Thyroid gland (tissue), 4 donors: ENCODE measurements around the gene SLC7A10. TPM values are rescaled to one million over a fixed set of nuclear protein-coding genes. Genes with fewer than 3 reads are reported as not detected.
"Not testable (repeated sequence)": the region's sequence is repeated elsewhere in the genome, so short reads cannot be mapped to it uniquely, and the experiment has no call there.

Experiments used
- DNase-seq, 2 donors: peaks; one replicate each; pipeline ENCODE4 v3.0.0-alpha.2; 2019
- H3K27ac ChIP-seq, 3 donors: fragments of 200-600 bp; sonication (generic); 1 replicate in 2 of 3; 2 replicates in 1 of 3; pipeline ENCODE4 v1.5.1; 2016 to 2019; ENCODE audit warnings: mild to moderate bottlenecking in 1 of 3, moderate library complexity in 1 of 3
- H3K27me3 ChIP-seq: fragments of 200-600 bp; sonication (generic); one replicate; pipeline ENCODE4 v1.5.1; 2019
- H3K36me3 ChIP-seq, 2 donors: fragments of 200-600 bp; sonication (generic); one replicate each; pipeline ENCODE4 v1.5.1; 2016 to 2019
- H3K4me1 ChIP-seq, 2 donors: fragments of 200-600 bp; sonication (generic); one replicate each; pipeline ENCODE4 v1.5.1; 2017 to 2019
- H3K4me3 ChIP-seq, 3 donors: fragments of 200-600 bp; sonication (generic); replicated peaks in 1 of 3; 1 replicate in 2 of 3; 2 replicates in 1 of 3; pipeline ENCODE4 v1.5.1; 2016; ENCODE audit warnings: mild to moderate bottlenecking in 1 of 3
- H3K9me3 ChIP-seq: fragments of 200-600 bp; sonication (generic); one replicate; pipeline ENCODE4 v1.5.1; 2017
- POLR2A ChIP-seq, 2 donors: fragments of 450-650 bp; IDR thresholded peaks; one replicate each; pipeline ENCODE4 v1.6.1; 2017; ENCODE audit warnings: antibody characterized with exemption in 2 of 2, mild to moderate bottlenecking in 2 of 2, moderate library complexity in 1 of 2
- WGBS, 2 donors: methylation state at CpG; one replicate each; pipeline ENCODE4 v1.1.5; 2017; 5-methylcytosine and 5-hydroxymethylcytosine counted together
- intact Hi-C: fragments of 100-400 bp; cut with DNase I; formaldehyde crosslinking; loops from one replicate; pipeline ENCODE4 v1.15.1; 2023
- total RNA-seq, 4 donors: library from RNA; depleted of rRNA; stranded (reverse); fragments of >200 nt; gene quantifications; one replicate each; pipeline ENCODE4 v1.2.3, GENCODE V29; 2016
- TF ChIP-seq, protein P1 (sequence below), 6 experiments: fragments of 200-600 bp in 3 of 6; fragments of 450-650 bp in 3 of 6; sonication (generic) in 3 of 6; IDR thresholded peaks; one replicate each; pipeline ENCODE4 v1.5.1; 2016 to 2019; ENCODE audit warnings: antibody characterized with exemption in 6 of 6, mild to moderate bottlenecking in 2 of 6, inconsistent platforms in 1 of 6, moderate library complexity in 1 of 6

SLC7A10 gene
- total RNA-seq, 4 donors from 2014 or later: 0.29 to 2.7 (median 0.78) TPM

DNA sequence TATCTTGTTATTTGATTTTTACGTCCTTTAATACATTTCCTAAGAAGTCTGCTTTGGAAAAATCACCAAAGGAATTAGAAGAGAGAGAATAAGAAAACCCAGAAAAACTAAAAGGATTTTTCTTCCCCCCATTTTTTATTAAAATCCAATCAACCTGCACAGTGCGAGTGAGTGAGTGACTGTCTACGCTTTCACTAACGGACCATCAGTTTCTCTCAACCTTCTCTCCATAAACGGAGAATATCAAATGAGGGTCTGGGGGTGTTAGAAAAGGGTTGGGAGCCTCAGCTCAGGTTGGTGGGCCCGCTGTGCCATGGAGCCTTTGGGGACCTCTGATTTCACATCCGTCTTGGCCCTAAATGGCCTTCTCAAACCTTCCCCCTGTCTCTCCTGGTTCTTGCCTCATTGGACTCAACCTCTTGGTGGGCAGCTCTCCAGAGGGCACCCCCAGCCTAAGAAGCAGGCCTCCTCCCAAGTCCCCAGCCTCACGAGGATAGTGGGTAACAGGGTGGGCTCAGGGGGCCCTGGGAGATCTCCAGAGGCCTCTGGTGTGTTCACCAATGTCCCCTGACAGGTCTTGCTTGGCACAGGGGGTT is 32.3 kb downstream of the SLC7A10 start:
- H3K9me3 ChIP-seq: no peaks in the 10 kb centered on the region
- intact Hi-C loops: no loop called here
- TF ChIP-seq POLR2A (IDR thresholded peaks at IDR 0.05): no peak
- TF ChIP-seq, protein P1, sequence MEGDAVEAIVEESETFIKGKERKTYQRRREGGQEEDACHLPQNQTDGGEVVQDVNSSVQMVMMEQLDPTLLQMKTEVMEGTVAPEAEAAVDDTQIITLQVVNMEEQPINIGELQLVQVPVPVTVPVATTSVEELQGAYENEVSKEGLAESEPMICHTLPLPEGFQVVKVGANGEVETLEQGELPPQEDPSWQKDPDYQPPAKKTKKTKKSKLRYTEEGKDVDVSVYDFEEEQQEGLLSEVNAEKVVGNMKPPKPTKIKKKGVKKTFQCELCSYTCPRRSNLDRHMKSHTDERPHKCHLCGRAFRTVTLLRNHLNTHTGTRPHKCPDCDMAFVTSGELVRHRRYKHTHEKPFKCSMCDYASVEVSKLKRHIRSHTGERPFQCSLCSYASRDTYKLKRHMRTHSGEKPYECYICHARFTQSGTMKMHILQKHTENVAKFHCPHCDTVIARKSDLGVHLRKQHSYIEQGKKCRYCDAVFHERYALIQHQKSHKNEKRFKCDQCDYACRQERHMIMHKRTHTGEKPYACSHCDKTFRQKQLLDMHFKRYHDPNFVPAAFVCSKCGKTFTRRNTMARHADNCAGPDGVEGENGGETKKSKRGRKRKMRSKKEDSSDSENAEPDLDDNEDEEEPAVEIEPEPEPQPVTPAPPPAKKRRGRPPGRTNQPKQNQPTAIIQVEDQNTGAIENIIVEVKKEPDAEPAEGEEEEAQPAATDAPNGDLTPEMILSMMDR (IDR thresholded peaks at IDR 0.05): no peak
- no peak overlapping the region for H3K27ac ChIP-seq
- peaks cover 8% of the 10 kb centered on the region in 2 donors for H3K4me1 ChIP-seq
- 86 to 87% methylated on average over 8 of the region's 8 CpGs for WGBS, 2 donors
- no peaks in the 10 kb centered on the region for H3K27me3 ChIP-seq
- no peaks in the 10 kb centered on the region for H3K36me3 ChIP-seq
- no peak for DNase-seq
- no peak overlapping the region for H3K4me3 ChIP-seq

DNA sequence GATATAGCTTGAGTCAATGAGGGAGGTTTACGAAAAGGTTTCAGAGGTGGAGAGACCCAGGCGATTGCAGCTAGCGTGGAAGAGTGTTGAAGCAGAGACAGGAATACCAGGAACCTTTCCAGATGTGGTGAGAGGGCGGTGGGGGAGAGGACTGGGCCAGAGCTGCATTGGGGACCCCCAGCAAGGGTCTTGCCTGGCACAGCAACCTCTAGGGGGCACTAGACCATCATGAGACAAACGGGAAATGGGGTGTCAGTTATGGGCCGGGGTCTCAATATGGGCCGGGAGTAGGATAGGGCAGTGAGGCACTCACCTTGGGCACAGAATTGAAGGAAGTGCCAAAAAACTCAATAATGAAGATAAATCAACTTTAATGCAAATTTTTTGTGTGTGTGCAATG is 33.6 kb downstream of the SLC7A10 start:
- no peak for TF ChIP-seq POLR2A (IDR thresholded peaks at IDR 0.05)
- TF ChIP-seq, protein P1 (IDR thresholded peaks at IDR 0.05): peak in 1 of 6 experiments; percentile 11
- H3K4me1 ChIP-seq: peaks cover 12 to 16% of the 10 kb centered on the region in 2 donors
- H3K4me3 ChIP-seq: no peak overlapping the region
- H3K9me3 ChIP-seq: no peaks in the 10 kb centered on the region
- H3K27ac ChIP-seq: no peak overlapping the region
- H3K36me3 ChIP-seq: no peaks in the 10 kb centered on the region
- WGBS, 2 donors: 75 to 79% methylated on average over 7 of the region's 7 CpGs
- no peaks in the 10 kb centered on the region for H3K27me3 ChIP-seq
- DNase-seq: no peak
- intact Hi-C loops: no loop called here

DNA sequence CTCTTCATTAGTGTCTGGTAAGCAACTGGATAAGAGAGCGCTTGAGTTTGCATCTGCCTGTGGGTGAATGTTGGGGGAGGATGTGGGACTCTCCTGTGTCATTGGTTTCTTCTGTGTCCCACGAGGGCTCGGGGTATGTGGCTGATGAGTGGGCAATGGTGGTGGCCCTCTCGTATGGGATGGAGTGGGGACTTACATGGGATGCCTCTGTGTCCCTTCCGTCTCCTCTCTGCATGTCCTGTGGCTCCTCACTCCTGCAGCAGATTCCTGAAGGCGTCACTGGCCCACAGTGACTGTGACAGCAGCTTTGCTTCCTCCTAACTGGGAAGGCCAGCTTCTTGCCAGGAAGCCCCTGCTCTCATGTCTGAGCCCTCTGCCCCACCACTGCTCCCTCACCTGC is 34.1 kb downstream of the SLC7A10 start:
- DNase-seq: no peak
- Histone ChIP-seq H3K9me3 (no peaks in the 10 kb centered on the region), H3K36me3 (no peaks in the 10 kb centered on the region), H3K27me3 (no peaks in the 10 kb centered on the region), H3K4me1 (peaks cover 17 to 21% of the 10 kb centered on the region in 2 donors), H3K4me3 (no peak overlapping the region), H3K27ac (no peak overlapping the region)
- WGBS, 2 donors: 87 to 90% methylated on average over 6 of the region's 6 CpGs
- intact Hi-C loops: no loop called here
- TF ChIP-seq, protein P1 (IDR thresholded peaks at IDR 0.05): no peak
- no peak for TF ChIP-seq POLR2A (IDR thresholded peaks at IDR 0.05)

DNA sequence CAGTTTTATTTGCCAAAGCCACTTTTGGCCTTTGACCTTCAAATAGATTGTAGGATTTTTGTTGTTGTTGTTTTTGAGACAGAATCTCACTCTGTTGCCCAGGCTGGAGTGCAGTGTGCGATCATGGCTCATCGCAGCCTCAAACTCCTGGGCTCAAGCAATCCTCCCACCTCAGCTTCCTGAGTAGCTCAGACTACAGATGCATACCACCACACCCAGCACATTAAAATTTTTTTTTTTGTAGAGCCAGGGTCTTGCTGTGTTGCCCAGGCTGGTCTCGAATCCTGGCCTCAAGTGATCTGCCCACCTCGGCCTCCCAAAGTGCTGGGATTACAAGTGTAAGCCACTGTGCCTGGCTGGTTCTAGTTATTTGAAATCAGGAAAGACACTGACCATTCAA is 34.6 kb downstream of the SLC7A10 start:
- WGBS, 2 donors: 91 to 95% methylated on average over 4 of the region's 4 CpGs
- H3K36me3 ChIP-seq, H3K27ac ChIP-seq, DNase-seq, H3K27me3 ChIP-seq, H3K9me3 ChIP-seq, intact Hi-C loops, H3K4me3 ChIP-seq: not testable (repeated sequence)
- peaks cover 21 to 22% of the 10 kb centered on the region in 2 donors for H3K4me1 ChIP-seq

DNA sequence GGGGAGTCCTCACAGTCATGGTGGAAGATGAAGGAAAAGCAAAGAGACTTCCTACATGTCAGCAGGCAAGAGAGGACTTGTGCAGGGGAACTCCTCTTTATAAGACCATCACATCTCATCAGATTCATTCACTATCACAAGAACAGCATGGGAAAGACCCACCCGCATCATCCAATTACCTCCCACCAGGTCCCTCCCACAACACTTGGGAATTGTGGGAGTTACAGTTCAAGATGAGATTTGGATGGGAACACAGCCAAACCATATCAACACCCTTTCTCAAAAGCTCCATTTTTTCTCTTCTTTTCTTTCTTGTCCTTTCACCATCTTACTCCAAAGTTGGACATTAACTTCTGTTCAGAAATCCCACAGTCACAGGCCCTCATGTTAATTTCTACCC is 36.2 kb downstream of the SLC7A10 start:
- 0 to 69% methylated on average over 1 of the region's 1 CpG for WGBS, 2 donors
- intact Hi-C loops: loop anchor here (5.0 kb wide), 1 partner anchor 42 kb away; no protein-coding TSS in a partner anchor

More for the DNA sequence above, 36.2 kb downstream of the SLC7A10 start:
- no peaks in the 10 kb centered on the region for H3K27me3 ChIP-seq
- TF ChIP-seq, protein P1 (IDR thresholded peaks at IDR 0.05): no peak
- TF ChIP-seq POLR2A (IDR thresholded peaks at IDR 0.05): no peak
- no peak for DNase-seq
- peaks cover 13 to 14% of the 10 kb centered on the region in 2 donors for H3K4me1 ChIP-seq
- H3K27ac ChIP-seq: no peak overlapping the region
- no peaks in the 10 kb centered on the region for H3K36me3 ChIP-seq
- no peaks in the 10 kb centered on the region for H3K9me3 ChIP-seq
- no peak overlapping the region for H3K4me3 ChIP-seq
